Activated naive CD8-positive, alpha-beta T cell treated with anti-CD3 and anti-CD28 coated beads, Interleukin-2, amount 10 ng/mL, durations not matched to agents 7 days and 5 days (primary cell): ENCODE results near the gene IGF1. TPM values are rescaled to one million over a fixed set of nuclear protein-coding genes. Genes with fewer than 3 reads are reported as not detected.

Experiments
- ATAC-seq: fragments of 150-1000 bp; cut with Tn5 transposase; one replicate; pipeline ENCODE4 v1.10.0; 2021; ENCODE audit warnings: low read depth, moderate library complexity
- POLR2A ChIA-PET: fragments of 350-600 bp; sonication (Branson Sonifier 250); formaldehyde crosslinking; loops from one replicate; lab custom pipeline; 2021; ENCODE audit warnings: antibody characterized with exemption; lab: Charles Lee
- DNase-seq: peaks from one replicate; pipeline ENCODE4 v3.0.0; 2021
- H3K27ac Mint-ChIP-seq: one replicate; pipeline ENCODE4 v1.8.0; 2022; ENCODE audit warnings: mild to moderate bottlenecking, mixed read lengths
- H3K27me3 Mint-ChIP-seq: one replicate; pipeline ENCODE4 v1.8.0; 2022; ENCODE audit warnings: mild to moderate bottlenecking, moderate library complexity, mixed read lengths
- H3K36me3 Mint-ChIP-seq: one replicate; pipeline ENCODE4 v1.8.0; 2021; ENCODE audit warnings: mild to moderate bottlenecking, mixed read lengths
- H3K4me1 Mint-ChIP-seq: one replicate; pipeline ENCODE4 v1.8.0; 2021; ENCODE audit warnings: mixed read lengths
- H3K4me3 Mint-ChIP-seq: one replicate; pipeline ENCODE4 v1.8.0; 2022; ENCODE audit warnings: mild to moderate bottlenecking, moderate library complexity, mixed read lengths
- H3K9me3 Mint-ChIP-seq: one replicate; pipeline ENCODE4 v1.8.0; 2021; ENCODE audit warnings: mixed read lengths
- total RNA-seq, 2 experiments: library from RNA; stranded (reverse); gene quantifications; one replicate each; pipeline ENCODE4 v1.2.3, GENCODE V29; 2021

Gene IGF1
- total RNA-seq, 2 experiments from 2014 or later: 1.3 to 1.6 TPM

DNA sequence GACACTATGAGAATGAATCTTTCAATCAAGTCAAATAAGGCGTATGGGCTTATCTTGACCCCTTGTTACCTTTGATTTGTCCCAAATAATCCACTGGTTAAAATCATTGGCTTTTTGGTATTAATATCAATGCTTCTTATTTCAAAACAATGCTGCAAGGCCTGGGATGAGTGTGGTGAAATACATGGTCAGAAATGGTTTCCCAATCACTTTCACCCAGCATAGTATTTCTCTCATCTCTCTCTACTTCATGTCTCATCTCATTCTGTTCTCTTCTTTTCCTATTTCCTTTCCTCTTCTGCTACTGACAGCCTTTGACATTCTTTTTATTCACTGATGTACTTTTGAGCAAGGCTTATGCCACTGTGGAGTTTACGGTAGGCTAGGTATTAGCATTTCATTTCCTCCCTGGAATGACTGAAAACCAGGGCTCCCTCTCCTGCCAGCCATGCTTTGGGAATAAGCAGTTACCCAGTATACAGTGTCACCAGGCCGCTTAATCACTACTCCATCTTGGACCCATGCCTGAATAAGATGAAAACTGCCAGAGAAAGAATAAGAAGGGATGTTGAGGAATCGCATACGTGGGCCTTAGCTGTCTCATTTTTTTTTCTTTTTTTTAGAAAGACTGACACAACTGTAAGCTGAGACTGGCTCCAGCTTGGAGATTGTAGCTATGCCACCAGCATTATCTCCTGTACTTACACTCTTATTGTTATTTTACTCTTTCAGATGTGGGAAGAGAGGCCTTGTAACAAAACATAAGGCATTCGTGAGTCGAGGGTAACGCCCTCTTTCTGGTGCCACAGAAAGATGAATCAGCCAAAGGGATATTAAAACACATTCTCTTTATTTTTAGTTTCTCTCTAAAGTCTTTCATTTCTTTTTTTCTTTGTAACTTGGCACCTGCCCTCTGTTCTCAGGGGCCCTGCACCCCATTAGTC is 53.5 kb downstream of the IGF1 start:
- Mint-ChIP-seq H3K27ac (no peak overlapping the region), H3K4me1 (peaks cover under 1% of the 10 kb centered on the region), H3K4me3 (no peak overlapping the region), H3K9me3 (peaks cover 3% of the 10 kb centered on the region), H3K27me3 (peaks cover 15% of the 10 kb centered on the region), H3K36me3 (no peaks in the 10 kb centered on the region)
- POLR2A ChIA-PET: no interaction called here
- no peak for DNase-seq
- ATAC-seq: no peak

DNA sequence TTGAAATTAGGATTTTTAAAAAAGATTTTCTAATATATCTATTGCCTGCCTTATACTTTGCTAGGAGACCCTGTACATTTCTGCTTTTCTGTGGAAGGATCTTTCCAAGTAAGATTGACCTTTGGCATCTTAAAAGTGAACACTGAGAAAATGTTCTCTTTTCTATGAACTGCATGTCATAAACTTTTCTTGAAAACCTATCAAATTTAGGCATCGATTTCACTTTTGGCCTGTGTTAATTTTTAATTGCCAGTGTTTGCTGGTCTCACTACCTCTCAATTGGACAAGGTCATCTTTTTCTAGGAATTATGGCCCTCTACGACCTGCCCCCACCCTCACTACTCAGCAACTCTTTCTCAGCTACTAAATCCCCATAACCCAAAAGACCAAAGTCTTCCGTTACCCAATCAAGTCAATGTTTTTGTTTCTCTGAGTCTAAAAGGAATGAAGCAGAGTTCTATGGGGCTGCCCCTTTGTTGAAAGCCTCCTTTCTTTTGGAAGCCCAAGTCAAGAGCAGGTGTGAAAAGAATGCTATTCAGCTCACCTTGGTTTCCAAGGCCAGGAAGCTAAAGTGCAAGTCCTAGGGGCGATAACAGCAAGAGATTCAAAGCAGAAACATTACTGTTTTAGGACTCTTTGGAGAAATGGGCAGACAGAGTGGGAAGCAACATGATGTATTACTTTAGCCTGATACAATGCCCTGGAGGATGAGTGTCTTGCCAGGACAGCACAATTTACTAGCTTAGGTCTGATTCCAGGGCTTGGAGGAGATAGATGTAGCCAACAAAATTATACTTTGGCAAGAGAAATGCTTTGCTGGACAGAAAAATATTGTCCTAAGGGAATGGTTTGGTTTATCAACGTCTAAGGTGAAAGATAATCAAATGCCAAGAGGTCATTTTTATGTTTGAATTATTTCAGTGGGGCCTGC is 55.0 kb downstream of the IGF1 start:
- Mint-ChIP-seq H3K27me3 (peaks cover 9% of the 10 kb centered on the region), H3K9me3 (peaks cover 3% of the 10 kb centered on the region), H3K4me3 (no peak overlapping the region), H3K4me1 (peaks cover 7% of the 10 kb centered on the region), H3K27ac (no peak overlapping the region), H3K36me3 (no peaks in the 10 kb centered on the region)
- POLR2A ChIA-PET: no interaction called here
- DNase-seq: no peak
- ATAC-seq: no peak

DNA sequence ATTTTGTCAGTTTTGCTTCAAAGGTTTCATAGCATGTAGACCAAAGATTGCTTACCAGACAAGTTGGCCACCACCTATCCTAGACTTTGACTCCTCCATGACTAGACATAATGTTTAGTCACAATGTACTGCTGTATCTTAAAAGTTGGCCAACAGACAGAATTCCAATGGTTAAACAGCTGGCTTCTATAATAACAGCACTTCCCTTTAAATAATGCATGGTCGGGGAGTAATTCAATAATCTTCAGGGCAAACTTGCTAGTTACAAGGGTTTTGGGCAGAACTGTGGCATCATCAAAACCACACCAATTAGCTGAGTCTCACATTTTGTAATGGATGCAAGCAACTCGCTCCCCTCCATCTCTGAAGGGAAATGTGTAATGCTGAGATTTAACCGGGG is 56.9 kb downstream of the IGF1 start:
- H3K36me3 Mint-ChIP-seq: peaks cover 1% of the 10 kb centered on the region
- no peak for ATAC-seq
- peaks cover 9% of the 10 kb centered on the region for H3K27me3 Mint-ChIP-seq
- peaks cover 7% of the 10 kb centered on the region for H3K4me1 Mint-ChIP-seq
- H3K27ac Mint-ChIP-seq: no peak overlapping the region
- POLR2A ChIA-PET: no interaction called here
- no peak for DNase-seq
- H3K4me3 Mint-ChIP-seq: no peak overlapping the region
- peaks cover 3% of the 10 kb centered on the region for H3K9me3 Mint-ChIP-seq

DNA sequence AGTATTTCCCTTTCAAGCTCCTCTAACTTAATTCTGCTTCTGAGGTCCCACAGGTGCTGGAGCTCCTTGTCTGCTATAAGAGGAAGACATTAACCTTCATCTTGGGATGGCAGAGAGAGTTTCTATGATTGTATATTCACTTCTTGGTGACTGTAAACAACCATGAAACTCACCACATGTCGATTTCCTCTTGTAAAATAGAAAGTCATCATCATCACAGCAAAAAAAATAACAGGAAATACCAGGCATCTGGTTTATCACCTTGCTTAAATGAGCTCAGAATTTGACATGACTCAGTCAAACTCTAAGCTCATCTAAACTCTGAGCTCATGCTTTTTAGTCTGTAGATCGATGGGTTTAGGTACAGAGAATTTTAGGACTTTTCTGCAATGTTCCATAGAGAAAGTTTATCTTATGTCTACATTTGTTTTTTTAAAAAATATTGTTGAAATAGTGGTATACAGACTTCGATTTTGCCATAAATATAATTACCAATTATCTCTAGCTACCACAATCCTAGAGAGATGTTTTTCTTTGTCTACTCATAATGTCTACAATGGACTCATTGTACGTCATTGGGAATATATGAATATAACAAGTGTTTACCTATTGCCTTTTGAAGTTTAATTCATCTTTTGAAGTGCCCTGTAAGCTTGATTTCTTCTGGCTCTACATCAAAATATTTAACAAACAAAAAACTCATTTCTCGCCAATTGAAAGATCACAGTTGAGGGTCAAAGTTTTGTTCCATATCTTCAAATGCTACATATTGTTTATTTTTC is 58.4 kb downstream of the IGF1 start:
- POLR2A ChIA-PET: interaction anchor here (0.7 kb wide), 1 partner anchor 327 kb away, joined by 3 read pairs; no protein-coding TSS in a partner anchor
- Mint-ChIP-seq H3K36me3 (peaks cover 1% of the 10 kb centered on the region), H3K4me3 (peak overlapping the region; percentile 26), H3K27me3 (peaks cover 16% of the 10 kb centered on the region), H3K27ac (peak overlapping the region; percentile 32), H3K4me1 (peaks cover 7% of the 10 kb centered on the region), H3K9me3 (peaks cover 3% of the 10 kb centered on the region)
- no peak for DNase-seq
- peak; percentile 80 for ATAC-seq

DNA sequence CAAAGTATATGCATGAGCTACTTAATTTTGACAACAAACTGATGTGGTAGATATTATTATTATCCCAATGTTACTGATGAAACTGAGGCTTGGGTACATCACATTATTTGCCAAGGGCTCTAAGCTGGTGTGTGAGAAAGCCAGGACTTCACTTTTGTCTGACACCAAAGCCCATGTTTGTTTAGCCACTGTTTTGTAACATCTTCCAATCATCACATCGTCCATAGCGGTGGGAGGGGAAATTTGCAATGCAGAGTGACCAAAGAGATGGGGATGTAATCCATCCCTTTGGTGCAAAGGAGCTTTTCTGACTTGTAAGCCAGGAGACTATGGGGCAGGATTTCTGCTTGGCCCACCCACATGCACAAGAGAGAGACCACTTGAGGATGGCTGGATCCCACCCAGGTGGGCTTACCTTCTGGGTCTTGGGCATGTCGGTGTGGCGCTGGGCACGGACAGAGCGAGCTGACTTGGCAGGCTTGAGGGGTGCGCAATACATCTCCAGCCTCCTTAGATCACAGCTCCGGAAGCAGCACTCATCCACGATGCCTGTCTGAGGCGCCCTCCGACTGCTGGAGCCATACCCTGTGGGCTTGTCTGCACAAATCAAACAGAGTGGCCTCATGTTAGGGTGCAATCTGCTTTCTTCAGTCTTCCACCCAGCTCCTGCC is 61.1 kb downstream of the IGF1 start:
- Mint-ChIP-seq H3K27ac (no peak overlapping the region), H3K4me3 (no peak overlapping the region), H3K9me3 (peaks cover 4% of the 10 kb centered on the region), H3K4me1 (peaks cover 7% of the 10 kb centered on the region), H3K27me3 (peaks cover 10% of the 10 kb centered on the region), H3K36me3 (peaks cover 1% of the 10 kb centered on the region)
- no peak for DNase-seq
- no peak for ATAC-seq
- POLR2A ChIA-PET: no interaction called here

DNA sequence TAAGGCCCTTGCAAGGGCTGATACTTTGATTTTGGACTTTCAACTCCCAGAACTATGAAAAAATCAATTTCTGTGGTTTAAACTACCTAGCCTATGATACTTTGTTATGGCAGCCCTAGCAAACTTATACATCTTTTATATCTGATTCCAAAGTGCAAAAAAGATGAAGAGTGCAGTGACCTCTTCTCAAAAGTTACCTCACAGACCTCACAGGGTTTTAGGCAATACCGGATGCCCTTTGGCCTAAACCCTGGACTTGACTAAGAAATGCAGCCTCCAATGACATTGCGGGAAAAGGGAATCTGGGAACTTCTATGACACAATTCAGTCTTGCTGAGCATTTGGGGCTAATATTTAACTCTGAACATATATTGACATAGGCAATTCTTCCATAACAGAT is 63.3 kb downstream of the IGF1 start:
- H3K4me1 Mint-ChIP-seq: peaks cover 7% of the 10 kb centered on the region
- peaks cover 3% of the 10 kb centered on the region for H3K9me3 Mint-ChIP-seq
- DNase-seq (no peak), ATAC-seq (no peak)
- H3K27me3 Mint-ChIP-seq: peaks cover 16% of the 10 kb centered on the region
- H3K4me3 Mint-ChIP-seq: no peak overlapping the region
- no peak overlapping the region for H3K27ac Mint-ChIP-seq
- H3K36me3 Mint-ChIP-seq: peaks cover 1% of the 10 kb centered on the region
- POLR2A ChIA-PET: no interaction called here

DNA sequence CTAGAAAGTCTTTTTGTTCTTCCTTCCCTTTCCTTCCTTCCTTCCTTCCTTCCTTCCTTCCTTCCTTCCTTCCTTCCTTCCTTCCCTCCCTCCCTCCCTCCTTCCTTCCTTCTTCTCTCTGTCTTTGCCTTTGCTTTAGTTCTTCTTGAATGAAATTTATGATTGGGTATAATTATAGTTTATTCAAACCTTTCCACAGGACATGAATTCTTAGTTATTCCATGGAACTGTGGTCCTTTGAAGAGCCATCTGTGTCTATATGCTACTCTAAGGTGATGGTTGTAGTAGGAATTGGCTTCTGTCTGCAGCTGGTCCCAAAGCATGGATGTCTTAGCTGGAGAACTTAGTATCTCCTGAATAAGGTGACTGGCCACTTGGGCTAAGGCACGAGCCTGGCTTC is 64.8 kb downstream of the IGF1 start:
- H3K27me3 Mint-ChIP-seq: peaks cover 19% of the 10 kb centered on the region
- no peak for ATAC-seq
- DNase-seq: no peak
- no peak overlapping the region for H3K27ac Mint-ChIP-seq
- H3K9me3 Mint-ChIP-seq: peaks cover 3% of the 10 kb centered on the region
- no peak overlapping the region for H3K4me3 Mint-ChIP-seq
- peaks cover 1% of the 10 kb centered on the region for H3K36me3 Mint-ChIP-seq
- POLR2A ChIA-PET: no interaction called here
- H3K4me1 Mint-ChIP-seq: no peaks in the 10 kb centered on the region

DNA sequence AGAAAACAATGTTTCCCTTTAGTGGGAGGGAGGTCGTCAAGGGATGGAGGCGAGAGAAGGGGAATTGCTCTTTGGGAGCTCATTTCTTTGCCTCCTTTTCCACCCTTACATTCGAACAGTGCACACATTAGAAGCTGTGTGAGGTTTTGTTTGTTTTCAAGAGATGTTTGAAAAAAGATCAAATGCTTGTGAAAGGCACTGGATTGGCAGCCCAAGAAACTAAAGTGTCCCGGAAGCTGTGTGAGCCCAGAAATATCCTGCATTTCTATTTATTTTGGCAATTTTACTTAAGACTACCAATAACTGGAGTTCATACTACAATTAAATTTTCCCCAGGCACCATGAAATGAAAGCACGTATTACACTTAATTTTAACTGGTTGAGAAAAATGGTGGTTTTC is 67.0 kb downstream of the IGF1 start:
- Mint-ChIP-seq H3K27me3 (peaks cover 22% of the 10 kb centered on the region), H3K27ac (no peak overlapping the region), H3K36me3 (no peaks in the 10 kb centered on the region), H3K4me3 (no peak overlapping the region), H3K9me3 (peaks cover 5% of the 10 kb centered on the region), H3K4me1 (peaks cover 2% of the 10 kb centered on the region)
- no peak for ATAC-seq
- DNase-seq: no peak
- POLR2A ChIA-PET: no interaction called here

DNA sequence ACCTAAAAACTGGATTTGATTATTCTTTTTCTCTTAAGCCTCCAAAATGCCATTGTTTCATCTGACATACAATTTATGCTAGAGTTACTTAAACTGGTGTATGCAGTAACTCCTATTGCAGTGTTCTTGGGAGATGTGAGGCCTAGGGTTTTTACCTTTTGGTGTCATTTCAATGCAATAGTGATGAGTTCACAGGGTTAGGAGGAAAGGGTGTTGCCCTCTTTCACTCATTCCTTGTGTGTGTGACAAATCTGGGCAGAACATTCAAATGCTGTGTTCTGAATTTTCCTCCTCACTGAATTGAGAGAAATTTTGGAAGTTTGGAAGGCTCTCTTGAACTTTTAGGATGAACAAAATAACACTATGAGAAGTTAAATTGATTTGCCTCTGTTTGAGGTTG is 69.9 kb downstream of the IGF1 start:
- POLR2A ChIA-PET: no interaction called here
- no peak overlapping the region for H3K4me3 Mint-ChIP-seq
- DNase-seq (no peak), ATAC-seq (no peak)
- peaks cover 14% of the 10 kb centered on the region for H3K27me3 Mint-ChIP-seq
- no peak overlapping the region for H3K27ac Mint-ChIP-seq
- peaks cover 4% of the 10 kb centered on the region for H3K9me3 Mint-ChIP-seq
- H3K36me3 Mint-ChIP-seq: no peaks in the 10 kb centered on the region
- peaks cover 2% of the 10 kb centered on the region for H3K4me1 Mint-ChIP-seq

DNA sequence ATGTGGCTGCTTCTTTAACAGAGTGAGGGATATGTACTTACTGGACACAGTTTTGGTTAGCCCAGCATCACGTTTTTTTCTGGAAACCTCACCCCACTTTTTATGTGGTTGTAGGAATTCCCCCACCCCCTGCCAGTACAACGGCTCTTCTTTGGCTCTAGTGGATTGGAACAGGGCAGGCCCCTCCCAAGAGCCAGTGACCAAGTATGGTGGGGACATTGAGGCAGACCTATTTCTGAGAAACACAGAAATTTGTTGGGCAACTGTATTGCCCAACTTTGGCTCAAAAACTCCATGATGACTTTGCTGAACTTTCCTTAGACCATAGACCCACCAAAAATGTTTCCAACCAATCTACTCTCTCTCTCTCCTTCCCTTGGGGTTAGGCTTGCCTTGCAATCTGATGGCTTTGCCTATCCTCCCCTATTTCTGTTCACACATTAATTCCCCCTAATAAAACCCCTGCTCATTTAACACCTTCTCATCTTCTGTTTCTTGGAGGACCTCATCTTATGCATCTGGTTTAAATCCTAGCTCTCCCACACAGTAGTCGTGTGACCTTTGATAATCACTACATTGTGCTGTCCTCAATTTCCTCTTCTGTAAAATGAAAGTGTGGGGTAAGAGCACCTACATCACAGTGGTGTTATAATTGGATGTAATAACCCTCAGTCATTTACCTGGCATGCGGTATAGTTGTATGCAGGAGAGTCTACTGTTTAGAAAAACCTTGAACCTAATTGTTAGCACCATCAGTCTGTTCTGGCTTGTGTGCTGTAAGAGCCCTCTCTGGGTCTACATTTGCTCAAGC is 71.7 kb downstream of the IGF1 start:
- Mint-ChIP-seq H3K36me3 (no peaks in the 10 kb centered on the region), H3K9me3 (peaks cover 2% of the 10 kb centered on the region), H3K4me1 (peaks cover 2% of the 10 kb centered on the region), H3K4me3 (no peak overlapping the region), H3K27ac (no peak overlapping the region), H3K27me3 (peaks cover 12% of the 10 kb centered on the region)
- ATAC-seq (no peak), DNase-seq (no peak)
- POLR2A ChIA-PET: no interaction called here

DNA sequence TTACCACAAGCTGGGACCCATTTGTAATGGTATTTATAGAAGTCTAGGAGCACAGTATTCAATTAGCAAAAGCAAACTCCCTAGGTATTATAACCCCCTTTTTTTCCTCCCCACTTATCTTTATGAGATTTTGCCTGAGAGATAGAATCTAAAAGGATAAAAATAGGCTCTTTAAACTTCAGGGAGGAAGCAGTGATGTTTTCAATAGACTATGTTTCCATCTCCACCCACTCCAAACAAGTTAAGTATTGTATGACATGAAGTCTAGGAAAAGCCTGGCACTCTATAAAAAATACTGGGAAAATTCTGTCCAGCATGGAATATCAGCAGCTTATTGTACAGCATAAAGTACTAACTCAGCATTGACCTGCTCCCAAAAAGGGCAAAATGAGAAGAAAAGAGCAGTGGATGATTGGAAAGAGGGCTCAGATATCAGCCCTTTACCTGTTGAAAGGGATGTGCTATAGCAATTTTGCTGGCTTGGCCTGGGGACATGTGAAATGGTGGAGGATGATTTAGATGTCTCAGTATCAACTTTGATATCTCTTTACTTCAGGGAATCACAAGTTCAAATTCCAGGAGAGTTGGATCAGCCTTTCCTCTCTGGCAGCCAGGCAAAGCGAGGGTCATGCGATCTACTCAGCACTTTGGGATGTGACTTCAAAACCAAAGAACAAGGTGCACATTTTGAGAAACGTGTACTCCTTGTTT is 72.4 kb downstream of the IGF1 start:
- DNase-seq (no peak), ATAC-seq (no peak)
- no peak overlapping the region for H3K4me3 Mint-ChIP-seq
- peaks cover 2% of the 10 kb centered on the region for H3K9me3 Mint-ChIP-seq
- H3K27ac Mint-ChIP-seq: no peak overlapping the region
- POLR2A ChIA-PET: no interaction called here
- H3K27me3 Mint-ChIP-seq: peaks cover 9% of the 10 kb centered on the region
- H3K4me1 Mint-ChIP-seq: peaks cover 2% of the 10 kb centered on the region
- H3K36me3 Mint-ChIP-seq: no peaks in the 10 kb centered on the region
